IMR-90 (cell line): ENCODE data around the gene KIAA0825. TPM values are rescaled to one million over a fixed set of nuclear protein-coding genes. Genes with fewer than 3 reads are reported as not detected.

ENCODE experiments used
- ATAC-seq: fragments of 200-7000 bp; cut with Tn5 transposase; 2 replicates; pipeline ENCODE4 v1.9.1; 2020; ENCODE audit warnings: low read depth, mild to moderate bottlenecking, moderate library complexity
- BruUV-seq: library from RNA; stranded (reverse); fragments of 400-500 nt; replicated peaks from 2 replicates; lab custom pipeline; 2021; lab: Mats Ljungman, UMichigan
- CTCF ChIA-PET: fragments of 300-600 bp; formaldehyde crosslinking; extraction: SDS; loops from one replicate; lab custom pipeline; 2021; ENCODE audit warnings: antibody characterized with exemption; lab: Yijun Ruan, JAX
- POLR2A ChIA-PET: fragments of 300-600 bp; sonication (Branson Sonifier 250); formaldehyde crosslinking; loops from one replicate; lab custom pipeline; 2022; ENCODE audit warnings: antibody characterized with exemption; ENCODE audit not compliant: unreplicated experiment; lab: Charles Lee
- DNase-seq: peaks from one replicate; pipeline ENCODE4 v3.0.0; 2013
- H2AFZ ChIP-seq: replicated peaks from 2 replicates; pipeline ENCODE3; 2013; ENCODE audit warnings: low read length, mild to moderate bottlenecking; ENCODE audit not compliant: poor library complexity
- H2AK5ac ChIP-seq: 2 replicates; pipeline ENCODE4 v1.6.1; 2013; ENCODE audit warnings: low read depth, low read length, inconsistent platforms
- H2AK9ac ChIP-seq: replicated peaks from 2 replicates; pipeline ENCODE3; 2013; ENCODE audit warnings: mild to moderate bottlenecking, low read depth, low read length, moderate library complexity; ENCODE audit not compliant: poor library complexity
- H2BK120ac ChIP-seq: 2 replicates; pipeline ENCODE4 v1.6.1; 2013; ENCODE audit warnings: low read depth, low read length, inconsistent platforms
- H2BK15ac ChIP-seq: 3 replicates; pipeline ENCODE4 v1.6.1; 2013; ENCODE audit warnings: low read depth, low read length, inconsistent platforms
- H2BK20ac ChIP-seq: 2 replicates; pipeline ENCODE4 v1.6.1; 2013; ENCODE audit warnings: low read depth, mild to moderate bottlenecking, inconsistent platforms, low read length, moderate library complexity
- H2BK5ac ChIP-seq: 2 replicates; pipeline ENCODE4 v1.6.1; 2013; ENCODE audit warnings: mild to moderate bottlenecking, low read depth, low read length, inconsistent platforms; ENCODE audit not compliant: poor library complexity, severe bottlenecking
- H3K14ac ChIP-seq: replicated peaks from 2 replicates; pipeline ENCODE4 v1.6.1; 2013; ENCODE audit warnings: low read depth, low read length, inconsistent platforms
- H3K18ac ChIP-seq: 2 replicates; pipeline ENCODE4 v1.6.1; 2013; ENCODE audit warnings: low read depth, low read length, control low read depth
- H3K23ac ChIP-seq: 2 replicates; pipeline ENCODE4 v1.6.1; 2013; ENCODE audit warnings: low read depth, low read length, inconsistent platforms
- H3K27ac ChIP-seq: 2 replicates; pipeline ENCODE4 v1.5.1; 2013; ENCODE audit warnings: mild to moderate bottlenecking, control low read depth, low read length; ENCODE audit not compliant: insufficient read depth
- H3K27me3 ChIP-seq: 2 replicates; pipeline ENCODE4 v1.6.1; 2013; ENCODE audit warnings: low read length; ENCODE audit not compliant: control insufficient read depth, insufficient read depth
- H3K36me3 ChIP-seq: 2 replicates; pipeline ENCODE4 v1.6.1; 2013; ENCODE audit warnings: low read length, mixed read lengths; ENCODE audit not compliant: control insufficient read depth, insufficient read depth
- H3K4ac ChIP-seq: 2 replicates; pipeline ENCODE4 v1.6.1; 2013; ENCODE audit warnings: low read depth, low read length, inconsistent platforms
- H3K4me1 ChIP-seq: 2 replicates; pipeline ENCODE4 v1.6.1; 2013; ENCODE audit warnings: low read length, mixed read lengths; ENCODE audit not compliant: control insufficient read depth, insufficient read depth
- H3K4me2 ChIP-seq: 2 replicates; pipeline ENCODE4 v1.6.1; 2013; ENCODE audit warnings: low read depth, mild to moderate bottlenecking, control low read depth, low read length, moderate library complexity
- H3K4me3 ChIP-seq: 2 replicates; pipeline ENCODE4 v1.5.1; 2013; ENCODE audit warnings: low read depth, mild to moderate bottlenecking, control low read depth, low read length, moderate library complexity; ENCODE audit not compliant: insufficient read depth
- H3K56ac ChIP-seq: 2 replicates; pipeline ENCODE4 v1.6.1; 2013; ENCODE audit warnings: low read length, inconsistent platforms; ENCODE audit not compliant: insufficient read depth; ENCODE audit errors: extremely low read depth
- H3K79me1 ChIP-seq, 2 experiments: 2 replicates each; pipeline ENCODE4 v1.6.1; 2013; ENCODE audit warnings: low read length in 2 of 2, inconsistent platforms in 1 of 2, low read depth in 1 of 2
- H3K9ac ChIP-seq: 2 replicates; pipeline ENCODE4 v1.6.1; 2013; ENCODE audit warnings: low read depth, low read length, control low read depth
- H3K9me1 ChIP-seq: 2 replicates; pipeline ENCODE4 v1.6.1; 2013; ENCODE audit warnings: low read length, inconsistent platforms; ENCODE audit not compliant: insufficient read depth
- H3K9me3 ChIP-seq: 2 replicates; pipeline ENCODE4 v1.6.1; 2013; ENCODE audit warnings: low read length; ENCODE audit not compliant: control insufficient read depth, insufficient read depth
- H4K20me1 ChIP-seq: 2 replicates; pipeline ENCODE4 v1.6.1; 2013; ENCODE audit warnings: low read length, inconsistent platforms; ENCODE audit not compliant: insufficient read depth
- H4K5ac ChIP-seq: 2 replicates; pipeline ENCODE4 v1.6.1; 2013; ENCODE audit warnings: mild to moderate bottlenecking, low read depth, low read length, control low read depth
- H4K8ac ChIP-seq, 2 experiments: 2 replicates each; pipeline ENCODE4 v1.6.1; 2013; ENCODE audit warnings: low read depth in 2 of 2, low read length in 2 of 2, control low read depth in 1 of 2, inconsistent platforms in 1 of 2
- H4K91ac ChIP-seq: 2 replicates; pipeline ENCODE4 v1.6.1; 2013; ENCODE audit warnings: low read depth, low read length, inconsistent platforms; ENCODE audit not compliant: insufficient read depth
- CEBPB ChIP-seq: IDR thresholded peaks from 2 replicates; pipeline ENCODE4 v1.6.1; 2012; ENCODE audit warnings: low read depth, low read length, improper control_type of control experiment
- dilution Hi-C: fragments of 300-500 bp; cut with HindIII; formaldehyde crosslinking; loops from one replicate; pipeline ENCODE4 v1.14.3; 2018; ENCODE audit warnings: low sequenced_read_pairs; ENCODE audit not compliant: unreplicated experiment
- in situ Hi-C: fragments of 300-500 bp; cut with MboI; formaldehyde crosslinking; loops from 3 replicates; pipeline ENCODE4 v1.14.3; 2019; ENCODE audit warnings: low sequenced_read_pairs, inconsistent platforms, mixed read lengths
- intact Hi-C: fragments of 100-400 bp; cut with micrococcal nuclease; formaldehyde crosslinking; loops from 2 replicates; pipeline ENCODE4 v1.10.0; 2022
- polyA plus RNA-seq, 3 experiments: library from polyadenylated mRNA; depleted of rRNA; stranded (reverse); fragments of >200 nt; gene quantifications; 2 replicates each; pipeline ENCODE4 v1.2.3, GENCODE V29; 2012; ENCODE audit warnings: low replicate concordance in 1 of 3
- total RNA-seq: library from RNA; depleted of rRNA; stranded (reverse); fragments of >200 nt; gene quantifications from 2 replicates; pipeline ENCODE4 v1.2.3, GENCODE V29; 2012
- TF ChIP-seq, protein P1 (sequence below): fragments of 150-350 bp; IDR thresholded peaks from 2 replicates; pipeline ENCODE4 v1.6.1; 2017; ENCODE audit warnings: mild to moderate bottlenecking, antibody characterized with exemption, low read length, low read depth

The KIAA0825 gene
- total and polyA plus RNA-seq, 2 of the 4 experiments (the other 2 are of a cell fraction): 0.46 to 1.8 TPM

DNA sequence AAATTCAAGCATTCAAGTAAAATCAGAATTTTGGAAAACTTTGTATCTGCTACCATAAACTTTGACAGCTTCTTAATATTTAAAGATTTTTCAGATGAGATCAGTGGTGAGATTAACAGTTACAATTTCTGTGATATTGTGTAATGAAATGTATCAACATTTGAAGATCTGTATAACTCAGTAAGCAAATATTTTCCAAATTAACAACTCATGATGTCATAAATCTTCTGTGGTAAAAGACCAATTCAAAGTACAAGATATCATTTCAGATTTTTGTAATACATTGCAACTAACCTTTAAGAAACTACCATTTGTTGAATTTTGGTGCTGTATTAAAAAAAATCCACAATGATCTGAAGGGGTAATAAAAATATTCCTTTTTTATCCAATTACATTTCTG, 352.2 kb downstream of the KIAA0825 start:
- H3K4ac ChIP-seq: no peak overlapping the region
- no peak overlapping the region for H3K4me2 ChIP-seq
- no peak overlapping the region for H3K18ac ChIP-seq
- no peak overlapping the region for H2BK120ac ChIP-seq
- ATAC-seq: no peak
- H2AK9ac ChIP-seq: no peak overlapping the region
- H3K27ac ChIP-seq: no peak overlapping the region
- H4K8ac ChIP-seq: no peak overlapping the region
- ChIA-PET CTCF (no interaction called here), POLR2A (no interaction called here)
- H4K91ac ChIP-seq: no peak overlapping the region
- no peaks in the 10 kb centered on the region for H4K20me1 ChIP-seq
- H3K36me3 ChIP-seq: no peaks in the 10 kb centered on the region
- no peaks in the 10 kb centered on the region for H3K79me1 ChIP-seq
- TF ChIP-seq CEBPB: 0 out of 2 replicates have a peak, but pooled peaks have one; percentile 4
- TF ChIP-seq, protein P1, sequence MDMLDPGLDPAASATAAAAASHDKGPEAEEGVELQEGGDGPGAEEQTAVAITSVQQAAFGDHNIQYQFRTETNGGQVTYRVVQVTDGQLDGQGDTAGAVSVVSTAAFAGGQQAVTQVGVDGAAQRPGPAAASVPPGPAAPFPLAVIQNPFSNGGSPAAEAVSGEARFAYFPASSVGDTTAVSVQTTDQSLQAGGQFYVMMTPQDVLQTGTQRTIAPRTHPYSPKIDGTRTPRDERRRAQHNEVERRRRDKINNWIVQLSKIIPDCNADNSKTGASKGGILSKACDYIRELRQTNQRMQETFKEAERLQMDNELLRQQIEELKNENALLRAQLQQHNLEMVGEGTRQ: no peak
- in situ Hi-C loops: no loop called here
- no peak overlapping the region for H3K23ac ChIP-seq
- H2AK5ac ChIP-seq: no peak overlapping the region
- no peak overlapping the region for H2BK20ac ChIP-seq
- H3K9me3 ChIP-seq: no peaks in the 10 kb centered on the region
- H3K4me3 ChIP-seq: no peak overlapping the region
- DNase-seq: no peak
- no peaks in the 10 kb centered on the region for H3K4me1 ChIP-seq
- H3K9ac ChIP-seq: no peak overlapping the region
- H3K14ac ChIP-seq: no peak overlapping the region
- H2BK15ac ChIP-seq: no peak overlapping the region
- dilution Hi-C loops: no loop called here
- no peak overlapping the region for H3K56ac ChIP-seq
- H2AFZ ChIP-seq: no peak overlapping the region
- H2BK5ac ChIP-seq: no peak overlapping the region
- H4K5ac ChIP-seq: no peak overlapping the region
- no TSS peak for BruUV-seq
- no peaks in the 10 kb centered on the region for H3K9me1 ChIP-seq
- intact Hi-C loops: no loop called here
- no peaks in the 10 kb centered on the region for H3K27me3 ChIP-seq
